GM13977 (cell line): ENCODE measurements around the gene IMPDH1.

Source experiments
- DNase-seq: peaks from one replicate; pipeline ENCODE4 v3.0.0; 2012; ENCODE audit warnings: low spot score
- CTCF ChIP-seq: IDR thresholded peaks from 2 replicates; pipeline ENCODE4 v1.5.1; 2012; ENCODE audit warnings: mild to moderate bottlenecking, control low read depth; ENCODE audit not compliant: insufficient read depth; ENCODE audit errors: extremely low read depth, missing control alignments
- in situ Hi-C: fragments of 300-500 bp; cut with MboI; formaldehyde crosslinking; loops from one replicate; pipeline ENCODE4 v1.12.0; 2022; ENCODE audit warnings: low sequenced_read_pairs, low pct_unique_long_range_greater_than_20kb, mixed read lengths, inconsistent platforms; ENCODE audit not compliant: unreplicated experiment

IMPDH1 gene

GRCh38 chr7:128344431-128344774 is 65.4 kb downstream of the IMPDH1 start:
- no peak for TF ChIP-seq CTCF
- no peak for DNase-seq
- in situ Hi-C loops = no loop called here

- no peak for TF ChIP-seq CTCF
- in situ Hi-C loops = no loop called here
- peak; percentile 91 for DNase-seq
These were observed 66.0 kb downstream of the IMPDH1 start, which contains the start of gene RBM28 for GRCh38 chr7:128343554-128344430. Gene RBM28, minus strand, starts transcription at chr7:128343908. Its CDS starts 115 bp downstream, at chr7:128343793.
